Fibroblast of skin of left biceps (primary cell): Measurements from ENCODE around the gene CNIH1.
"Not testable (repeated sequence)": the region's sequence is repeated elsewhere in the genome, so short reads cannot be mapped to it uniquely, and the experiment has no call there.

ENCODE experiments used
- DNase-seq, 2 experiments: peaks; one replicate each; pipeline ENCODE4 v3.0.0-alpha.2; 2013; ENCODE audit warnings: low read depth in 2 of 2

Gene CNIH1

DNA sequence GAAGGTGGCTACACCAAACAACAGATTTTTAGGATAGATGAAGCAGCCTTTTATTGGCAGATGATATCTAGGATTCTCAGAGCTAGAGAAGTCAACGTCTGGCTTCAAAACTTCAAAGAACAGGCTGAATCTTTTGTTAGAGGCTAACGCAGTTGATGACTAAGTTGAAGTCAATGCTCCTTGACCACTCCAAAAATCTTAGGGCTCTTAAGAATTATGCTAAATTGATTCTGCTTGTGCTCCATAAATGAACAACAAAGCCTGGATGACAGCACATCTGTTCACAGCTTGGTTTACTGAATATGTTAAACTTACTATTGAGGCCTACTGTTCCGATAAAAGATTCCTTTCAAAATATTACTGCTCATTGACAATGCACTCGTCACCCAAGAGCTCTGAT lies 57.3 kb downstream of the CNIH1 start:
- no peak for DNase-seq

DNA sequence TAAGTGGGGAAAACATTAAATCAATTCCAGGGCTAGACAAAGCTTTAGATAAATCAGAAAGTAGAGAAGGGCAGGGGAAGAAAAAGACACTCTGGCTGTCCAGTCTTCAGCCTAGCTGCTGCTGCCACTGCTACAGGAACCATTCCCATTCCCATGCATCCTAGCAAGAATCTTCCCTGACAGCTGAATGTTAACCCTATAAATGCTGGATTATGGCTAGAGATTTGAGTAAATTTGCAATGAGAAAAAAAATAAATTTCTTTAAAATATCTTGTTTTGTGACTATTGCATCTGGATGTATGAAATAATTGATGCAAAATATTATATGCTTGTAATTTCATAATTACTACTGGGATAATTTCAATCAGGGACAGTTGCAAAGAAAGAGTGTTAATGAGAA lies 59.4 kb downstream of the CNIH1 start:
- no peak for DNase-seq

GRCh38 chr14:54380558-54380957 lies 60.6 kb downstream of the CNIH1 start:
- not testable (repeated sequence) for DNase-seq

DNA sequence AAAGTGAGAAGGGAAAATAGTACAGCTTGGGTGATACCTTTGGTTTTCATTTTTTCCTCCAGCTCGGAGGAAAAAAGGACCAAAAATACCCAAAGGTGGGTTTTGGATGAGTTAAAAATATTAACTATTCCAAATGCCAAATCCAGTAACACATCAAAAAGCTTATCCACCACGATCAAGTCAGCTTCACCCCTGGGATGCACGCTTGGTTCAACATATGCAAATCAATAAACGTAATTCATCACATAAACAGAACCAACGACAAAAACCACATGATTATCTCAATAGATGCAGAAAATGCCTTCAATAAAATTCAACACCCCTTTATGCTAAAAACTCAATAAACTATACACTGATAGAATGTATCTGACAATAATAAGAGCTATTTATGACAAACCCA lies 62.3 kb downstream of the CNIH1 start:
- not testable (repeated sequence) for DNase-seq

DNA sequence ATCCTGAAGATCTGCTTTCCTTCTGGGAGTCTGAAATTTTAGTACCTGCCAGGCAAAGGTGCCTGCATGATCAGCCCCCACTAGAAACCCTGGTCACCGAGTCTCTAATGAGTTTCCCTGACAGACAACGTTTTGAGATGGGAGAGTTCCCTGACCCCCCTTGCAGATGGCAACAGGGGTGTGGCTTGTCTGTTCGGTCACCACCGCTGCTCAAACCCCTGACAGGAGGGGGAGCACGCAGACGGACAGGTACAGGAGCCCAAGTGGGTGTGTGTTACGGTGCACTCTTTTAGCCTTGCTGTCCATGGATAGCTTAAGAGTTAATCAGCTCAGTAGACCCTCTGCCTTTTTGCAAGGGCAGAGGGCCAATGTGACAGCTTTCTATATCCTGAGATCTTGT lies 63.7 kb downstream of the CNIH1 start:
- DNase-seq = no peak

DNA sequence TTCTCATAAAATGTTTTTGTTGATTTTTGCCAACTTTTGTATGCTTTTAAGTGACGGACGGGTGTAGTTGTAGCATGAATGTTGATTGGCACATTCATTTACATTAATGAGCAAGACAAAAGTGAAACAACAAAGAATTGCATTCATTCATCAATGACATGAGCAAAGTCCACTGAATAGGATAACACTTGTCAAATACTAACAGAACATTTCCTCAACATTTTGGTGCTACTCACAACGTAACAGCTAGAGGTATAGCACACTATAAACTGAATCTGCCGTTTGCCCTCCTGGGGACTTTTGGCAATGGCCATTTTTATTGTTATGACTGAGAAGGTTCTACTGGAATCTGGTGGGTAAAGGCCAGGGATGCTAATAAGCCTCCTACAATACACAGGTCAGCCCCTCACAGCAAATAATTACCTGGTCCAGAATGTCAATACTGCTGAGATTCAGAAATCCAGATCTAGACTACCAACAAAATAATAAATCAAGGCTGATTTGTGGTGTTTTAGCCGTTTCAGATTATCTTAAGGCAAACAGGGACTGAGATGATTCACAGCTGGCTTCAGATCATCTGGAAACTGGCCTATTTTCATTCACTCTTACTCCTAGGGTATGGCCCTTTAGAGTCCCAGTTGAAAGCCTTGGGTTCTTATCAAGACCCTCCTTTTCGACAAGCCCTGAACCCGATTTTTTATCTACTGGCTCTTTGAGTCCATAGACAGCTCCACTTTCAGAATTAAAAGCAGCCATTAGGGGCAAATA lies 66.9 kb downstream of the CNIH1 start:
- DNase-seq = no peak
